ENCODE data around the gene NEDD4L. TPM values are rescaled to one million over a fixed set of nuclear protein-coding genes. Genes with fewer than 3 reads are reported as not detected.

The NEDD4L gene
- total RNA-seq, 6 experiments from 2014 or later = 11.2 to 28.1 (median 15.7) TPM

DNA sequence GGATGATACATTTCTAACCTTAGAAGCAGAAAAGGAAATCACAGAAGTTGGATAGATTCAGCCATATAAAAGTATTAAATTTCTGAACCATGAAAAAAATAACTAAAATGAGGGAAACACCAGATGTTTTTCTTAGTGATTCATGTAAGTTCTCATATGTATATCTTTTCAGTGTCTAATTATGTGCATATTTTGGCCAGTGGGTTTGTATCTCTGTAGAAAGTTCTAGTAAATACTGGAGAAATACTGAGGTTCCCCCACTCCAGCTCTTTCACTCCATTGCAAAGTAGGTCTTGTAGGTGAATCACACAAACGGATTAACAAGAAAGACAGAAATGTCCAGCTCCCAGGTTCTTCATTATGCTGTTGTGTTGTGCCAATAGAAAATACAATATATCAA, 222.3 kb downstream of the NEDD4L start:
- no peaks in the 10 kb centered on the region; the same call in 1 of the 2 replicates for H3K36me3 Mint-ChIP-seq (ENCODE audit: low read depth)
- TF ChIP-seq, protein P1, sequence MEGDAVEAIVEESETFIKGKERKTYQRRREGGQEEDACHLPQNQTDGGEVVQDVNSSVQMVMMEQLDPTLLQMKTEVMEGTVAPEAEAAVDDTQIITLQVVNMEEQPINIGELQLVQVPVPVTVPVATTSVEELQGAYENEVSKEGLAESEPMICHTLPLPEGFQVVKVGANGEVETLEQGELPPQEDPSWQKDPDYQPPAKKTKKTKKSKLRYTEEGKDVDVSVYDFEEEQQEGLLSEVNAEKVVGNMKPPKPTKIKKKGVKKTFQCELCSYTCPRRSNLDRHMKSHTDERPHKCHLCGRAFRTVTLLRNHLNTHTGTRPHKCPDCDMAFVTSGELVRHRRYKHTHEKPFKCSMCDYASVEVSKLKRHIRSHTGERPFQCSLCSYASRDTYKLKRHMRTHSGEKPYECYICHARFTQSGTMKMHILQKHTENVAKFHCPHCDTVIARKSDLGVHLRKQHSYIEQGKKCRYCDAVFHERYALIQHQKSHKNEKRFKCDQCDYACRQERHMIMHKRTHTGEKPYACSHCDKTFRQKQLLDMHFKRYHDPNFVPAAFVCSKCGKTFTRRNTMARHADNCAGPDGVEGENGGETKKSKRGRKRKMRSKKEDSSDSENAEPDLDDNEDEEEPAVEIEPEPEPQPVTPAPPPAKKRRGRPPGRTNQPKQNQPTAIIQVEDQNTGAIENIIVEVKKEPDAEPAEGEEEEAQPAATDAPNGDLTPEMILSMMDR (IDR thresholded peaks at IDR 0.05) = no peak
- no peak overlapping the region for H3K4me3 Mint-ChIP-seq
- peaks cover 72% of the 10 kb centered on the region for H3K4me1 Mint-ChIP-seq (ENCODE audit: low read depth)
- no peaks in the 10 kb centered on the region for H3K9me3 Mint-ChIP-seq
- H3K27me3 Mint-ChIP-seq (ENCODE audit: insufficient read depth) = peaks cover 1% of the 10 kb centered on the region
- no peak for DNase-seq
- no peak overlapping the region for H3K27ac Mint-ChIP-seq

DNA sequence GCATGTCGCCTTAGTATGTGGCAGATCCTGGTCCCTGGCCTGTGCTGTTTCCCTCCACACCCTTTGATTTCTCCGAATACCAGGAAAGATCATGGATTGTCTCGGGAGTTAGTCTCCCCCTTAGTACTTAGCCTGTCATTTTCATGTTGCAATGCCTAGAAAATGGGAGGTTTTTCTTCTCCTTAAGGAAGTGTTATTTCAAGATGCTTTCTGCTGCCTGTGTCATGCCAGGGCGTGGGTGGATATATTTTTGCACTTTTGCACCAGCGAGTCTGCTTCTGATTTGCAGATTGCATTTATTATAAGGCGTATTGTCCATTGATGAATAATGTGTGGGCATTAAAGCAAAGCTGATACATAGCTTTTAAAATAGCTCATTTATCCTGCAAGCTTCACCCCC, 223.5 kb downstream of the NEDD4L start:
- H3K9me3 Mint-ChIP-seq = no peaks in the 10 kb centered on the region
- H3K4me3 Mint-ChIP-seq = no peak overlapping the region
- peaks cover 1% of the 10 kb centered on the region for H3K27me3 Mint-ChIP-seq (ENCODE audit: insufficient read depth)
- H3K4me1 Mint-ChIP-seq (ENCODE audit: low read depth) = peaks cover 73% of the 10 kb centered on the region
- H3K36me3 Mint-ChIP-seq (ENCODE audit: low read depth) = no peaks in the 10 kb centered on the region; the same call in 1 of the 2 replicates
- no peak overlapping the region for H3K27ac Mint-ChIP-seq
- TF ChIP-seq, protein P1 (IDR thresholded peaks at IDR 0.05) = no peak
- no peak for DNase-seq

DNA sequence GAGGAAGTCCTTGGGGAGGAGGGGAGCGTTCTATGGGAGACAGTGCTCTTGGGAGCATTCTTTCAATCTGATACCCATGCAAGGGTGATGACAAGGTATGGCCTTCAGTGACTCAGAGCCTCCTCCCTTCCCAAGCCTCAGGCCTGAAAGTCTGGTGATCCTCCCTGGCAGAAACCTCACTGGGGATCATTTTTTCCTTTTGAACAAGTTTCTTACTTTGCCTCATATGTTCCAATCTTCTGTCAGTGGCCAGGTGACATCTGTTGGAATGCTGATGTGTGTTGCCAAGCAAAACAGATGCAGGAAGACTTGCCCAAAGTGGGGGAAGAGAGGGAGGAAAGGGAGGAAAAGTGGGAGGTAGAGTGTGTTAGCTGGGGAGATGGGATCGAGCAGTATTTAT, 224.8 kb downstream of the NEDD4L start:
- no peak overlapping the region; the same call in 1 of the 2 replicates for H3K4me3 Mint-ChIP-seq
- H3K4me1 Mint-ChIP-seq (ENCODE audit: low read depth) = peaks cover 71% of the 10 kb centered on the region
- peak overlapping the region; percentile 68; the same call in 1 of the 2 replicates for H3K27ac Mint-ChIP-seq
- peaks cover 1% of the 10 kb centered on the region for H3K27me3 Mint-ChIP-seq (ENCODE audit: insufficient read depth)
- TF ChIP-seq, protein P1 (IDR thresholded peaks at IDR 0.05) = no peak
- H3K9me3 Mint-ChIP-seq = no peaks in the 10 kb centered on the region
- DNase-seq = peak; percentile 56
- no peaks in the 10 kb centered on the region; the same call in 1 of the 2 replicates for H3K36me3 Mint-ChIP-seq (ENCODE audit: low read depth)

DNA sequence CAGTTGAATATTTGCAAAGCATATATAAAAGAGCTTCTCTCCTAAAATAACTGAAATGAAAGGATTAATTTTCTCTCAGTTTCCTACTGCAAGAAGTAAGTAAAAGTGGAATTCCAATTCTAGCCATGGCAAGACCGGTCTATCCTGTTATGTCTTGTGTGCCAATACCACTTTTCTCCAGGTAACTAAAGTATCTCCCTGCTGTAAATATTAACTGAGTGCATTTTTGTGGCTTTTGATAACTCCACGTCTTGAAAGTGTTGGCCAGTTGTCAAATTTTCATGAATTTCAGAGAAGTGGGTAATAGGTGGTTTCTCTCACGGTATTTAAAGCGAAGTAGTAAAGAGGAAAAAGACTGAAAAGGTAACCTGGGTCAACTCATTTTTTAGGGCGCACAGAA, 225.9 kb downstream of the NEDD4L start:
- Mint-ChIP-seq H3K36me3 (ENCODE audit: low read depth) (no peaks in the 10 kb centered on the region; the same call in 1 of the 2 replicates), H3K27ac (no peak overlapping the region), H3K9me3 (no peaks in the 10 kb centered on the region), H3K27me3 (ENCODE audit: insufficient read depth) (peaks cover 1% of the 10 kb centered on the region), H3K4me1 (ENCODE audit: low read depth) (peaks cover 64% of the 10 kb centered on the region), H3K4me3 (no peak overlapping the region)
- TF ChIP-seq, protein P1 (IDR thresholded peaks at IDR 0.05) = no peak
- DNase-seq = no peak

DNA sequence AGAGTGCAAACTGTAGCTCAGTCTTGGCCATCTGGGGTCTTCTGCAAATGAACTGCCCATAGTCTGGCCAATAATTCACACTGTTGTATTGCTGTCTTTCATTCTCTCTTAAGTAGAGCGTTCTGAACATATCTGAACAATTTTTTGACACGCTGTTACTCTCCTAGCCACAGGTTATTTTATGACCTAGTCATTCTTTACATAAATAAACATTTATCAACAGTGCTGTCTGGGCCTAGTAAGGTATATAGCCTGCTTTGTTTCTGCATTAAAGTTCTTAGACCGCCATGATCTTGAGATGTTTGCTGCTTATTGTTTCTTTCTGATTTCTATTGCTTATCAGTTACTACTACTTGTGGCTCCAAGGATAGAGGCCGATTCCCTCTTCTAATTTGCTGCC, 226.4 kb downstream of the NEDD4L start:
- TF ChIP-seq, protein P1 (IDR thresholded peaks at IDR 0.05) = no peak
- H3K27me3 Mint-ChIP-seq (ENCODE audit: insufficient read depth) = peaks cover 1% of the 10 kb centered on the region
- H3K27ac Mint-ChIP-seq = no peak overlapping the region
- no peaks in the 10 kb centered on the region; the same call in 1 of the 2 replicates for H3K36me3 Mint-ChIP-seq (ENCODE audit: low read depth)
- H3K4me3 Mint-ChIP-seq = no peak overlapping the region
- no peaks in the 10 kb centered on the region for H3K9me3 Mint-ChIP-seq
- no peak for DNase-seq
- H3K4me1 Mint-ChIP-seq (ENCODE audit: low read depth) = peaks cover 60% of the 10 kb centered on the region

DNA sequence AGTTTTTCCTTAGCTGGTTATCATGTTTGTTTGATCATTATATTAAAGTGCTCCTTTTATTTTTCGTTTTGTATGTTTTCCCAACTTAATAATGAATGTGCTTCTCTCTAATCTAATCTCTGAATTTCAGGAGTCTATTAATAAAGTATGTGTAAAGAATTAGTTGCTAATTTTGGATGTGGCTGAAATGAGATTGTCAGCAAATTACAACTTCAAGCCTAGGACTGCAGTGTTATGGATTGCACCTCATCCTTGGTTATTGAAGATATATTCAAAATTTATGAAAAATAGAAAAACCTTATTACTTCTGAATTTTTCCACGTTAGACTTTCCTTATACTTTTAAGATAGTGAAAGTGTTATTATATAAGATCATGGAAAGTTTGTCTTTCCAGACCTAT, 227.7 kb downstream of the NEDD4L start:
- no peak for DNase-seq
- Mint-ChIP-seq H3K4me3 (no peak overlapping the region), H3K27me3 (ENCODE audit: insufficient read depth) (peaks cover 1% of the 10 kb centered on the region), H3K27ac (no peak overlapping the region), H3K9me3 (no peaks in the 10 kb centered on the region), H3K36me3 (ENCODE audit: low read depth) (no peaks in the 10 kb centered on the region), H3K4me1 (ENCODE audit: low read depth) (peaks cover 49% of the 10 kb centered on the region)
- TF ChIP-seq, protein P1 (IDR thresholded peaks at IDR 0.05) = no peak
